IMR-90 (cell line): Measurements from ENCODE around the gene NEK6. TPM values are rescaled to one million over a fixed set of nuclear protein-coding genes. Genes with fewer than 3 reads are reported as not detected.
A peak's percentile ranks its signal among the peaks of the same experiment; 100 is the strongest.

Experiments used
- ATAC-seq: fragments of 200-7000 bp; cut with Tn5 transposase; 2 replicates; pipeline ENCODE4 v1.9.1; 2020; ENCODE audit warnings: low read depth, mild to moderate bottlenecking, moderate library complexity
- BruUV-seq: library from RNA; stranded (reverse); fragments of 400-500 nt; replicated peaks from 2 replicates; lab custom pipeline; 2021; lab: Mats Ljungman, UMichigan
- CTCF ChIA-PET: fragments of 300-600 bp; formaldehyde crosslinking; extraction: SDS; loops from one replicate; lab custom pipeline; 2021; ENCODE audit warnings: antibody characterized with exemption; lab: Yijun Ruan, JAX
- POLR2A ChIA-PET: fragments of 300-600 bp; sonication (Branson Sonifier 250); formaldehyde crosslinking; loops from one replicate; lab custom pipeline; 2022; ENCODE audit warnings: antibody characterized with exemption; ENCODE audit not compliant: unreplicated experiment; lab: Charles Lee
- DNase-seq: peaks from one replicate; pipeline ENCODE4 v3.0.0; 2013
- H2AFZ ChIP-seq: replicated peaks from 2 replicates; pipeline ENCODE3; 2013; ENCODE audit warnings: low read length, mild to moderate bottlenecking; ENCODE audit not compliant: poor library complexity
- H2AK5ac ChIP-seq: 2 replicates; pipeline ENCODE4 v1.6.1; 2013; ENCODE audit warnings: low read depth, low read length, inconsistent platforms
- H2AK9ac ChIP-seq: replicated peaks from 2 replicates; pipeline ENCODE3; 2013; ENCODE audit warnings: mild to moderate bottlenecking, low read depth, low read length, moderate library complexity; ENCODE audit not compliant: poor library complexity
- H2BK120ac ChIP-seq: 2 replicates; pipeline ENCODE4 v1.6.1; 2013; ENCODE audit warnings: low read depth, low read length, inconsistent platforms
- H2BK15ac ChIP-seq: 3 replicates; pipeline ENCODE4 v1.6.1; 2013; ENCODE audit warnings: low read depth, low read length, inconsistent platforms
- H2BK20ac ChIP-seq: 2 replicates; pipeline ENCODE4 v1.6.1; 2013; ENCODE audit warnings: low read depth, mild to moderate bottlenecking, inconsistent platforms, low read length, moderate library complexity
- H2BK5ac ChIP-seq: 2 replicates; pipeline ENCODE4 v1.6.1; 2013; ENCODE audit warnings: mild to moderate bottlenecking, low read depth, low read length, inconsistent platforms; ENCODE audit not compliant: poor library complexity, severe bottlenecking
- H3K14ac ChIP-seq: replicated peaks from 2 replicates; pipeline ENCODE4 v1.6.1; 2013; ENCODE audit warnings: low read depth, low read length, inconsistent platforms
- H3K18ac ChIP-seq: 2 replicates; pipeline ENCODE4 v1.6.1; 2013; ENCODE audit warnings: low read depth, low read length, control low read depth
- H3K23ac ChIP-seq: 2 replicates; pipeline ENCODE4 v1.6.1; 2013; ENCODE audit warnings: low read depth, low read length, inconsistent platforms
- H3K27ac ChIP-seq: 2 replicates; pipeline ENCODE4 v1.5.1; 2013; ENCODE audit warnings: mild to moderate bottlenecking, control low read depth, low read length; ENCODE audit not compliant: insufficient read depth
- H3K27me3 ChIP-seq: 2 replicates; pipeline ENCODE4 v1.6.1; 2013; ENCODE audit warnings: low read length; ENCODE audit not compliant: control insufficient read depth, insufficient read depth
- H3K36me3 ChIP-seq: 2 replicates; pipeline ENCODE4 v1.6.1; 2013; ENCODE audit warnings: low read length, mixed read lengths; ENCODE audit not compliant: control insufficient read depth, insufficient read depth
- H3K4ac ChIP-seq: 2 replicates; pipeline ENCODE4 v1.6.1; 2013; ENCODE audit warnings: low read depth, low read length, inconsistent platforms
- H3K4me1 ChIP-seq: 2 replicates; pipeline ENCODE4 v1.6.1; 2013; ENCODE audit warnings: low read length, mixed read lengths; ENCODE audit not compliant: control insufficient read depth, insufficient read depth
- H3K4me2 ChIP-seq: 2 replicates; pipeline ENCODE4 v1.6.1; 2013; ENCODE audit warnings: low read depth, mild to moderate bottlenecking, control low read depth, low read length, moderate library complexity
- H3K4me3 ChIP-seq: 2 replicates; pipeline ENCODE4 v1.5.1; 2013; ENCODE audit warnings: low read depth, mild to moderate bottlenecking, control low read depth, low read length, moderate library complexity; ENCODE audit not compliant: insufficient read depth
- H3K56ac ChIP-seq: 2 replicates; pipeline ENCODE4 v1.6.1; 2013; ENCODE audit warnings: low read length, inconsistent platforms; ENCODE audit not compliant: insufficient read depth; ENCODE audit errors: extremely low read depth
- H3K79me1 ChIP-seq, 2 experiments: 2 replicates each; pipeline ENCODE4 v1.6.1; 2013; ENCODE audit warnings: low read length in 2 of 2, inconsistent platforms in 1 of 2, low read depth in 1 of 2
- H3K9ac ChIP-seq: 2 replicates; pipeline ENCODE4 v1.6.1; 2013; ENCODE audit warnings: low read depth, low read length, control low read depth
- H3K9me1 ChIP-seq: 2 replicates; pipeline ENCODE4 v1.6.1; 2013; ENCODE audit warnings: low read length, inconsistent platforms; ENCODE audit not compliant: insufficient read depth
- H3K9me3 ChIP-seq: 2 replicates; pipeline ENCODE4 v1.6.1; 2013; ENCODE audit warnings: low read length; ENCODE audit not compliant: control insufficient read depth, insufficient read depth
- H4K20me1 ChIP-seq: 2 replicates; pipeline ENCODE4 v1.6.1; 2013; ENCODE audit warnings: low read length, inconsistent platforms; ENCODE audit not compliant: insufficient read depth
- H4K5ac ChIP-seq: 2 replicates; pipeline ENCODE4 v1.6.1; 2013; ENCODE audit warnings: mild to moderate bottlenecking, low read depth, low read length, control low read depth
- H4K8ac ChIP-seq, 2 experiments: 2 replicates each; pipeline ENCODE4 v1.6.1; 2013; ENCODE audit warnings: low read depth in 2 of 2, low read length in 2 of 2, control low read depth in 1 of 2, inconsistent platforms in 1 of 2
- H4K91ac ChIP-seq: 2 replicates; pipeline ENCODE4 v1.6.1; 2013; ENCODE audit warnings: low read depth, low read length, inconsistent platforms; ENCODE audit not compliant: insufficient read depth
- FOS ChIP-seq: fragments of 150-350 bp; IDR thresholded peaks from 2 replicates; pipeline ENCODE4 v1.6.1; 2016; ENCODE audit warnings: low read depth, low read length
- WGBS, 2 experiments: methylation state at CpG; one replicate each; pipeline versions ENCODE4 v1.1.5 to v1.1.7; 2013; ENCODE audit warnings: missing lambda C conversion rate in 2 of 2; ENCODE audit not compliant: insufficient read length in 1 of 2; ENCODE audit errors: extremely low coverage in 2 of 2; 5-methylcytosine and 5-hydroxymethylcytosine counted together
- dilution Hi-C: fragments of 300-500 bp; cut with HindIII; formaldehyde crosslinking; loops from one replicate; pipeline ENCODE4 v1.14.3; 2018; ENCODE audit warnings: low sequenced_read_pairs; ENCODE audit not compliant: unreplicated experiment
- in situ Hi-C: fragments of 300-500 bp; cut with MboI; formaldehyde crosslinking; loops from 3 replicates; pipeline ENCODE4 v1.14.3; 2019; ENCODE audit warnings: low sequenced_read_pairs, inconsistent platforms, mixed read lengths
- intact Hi-C: fragments of 100-400 bp; cut with micrococcal nuclease; formaldehyde crosslinking; loops from 2 replicates; pipeline ENCODE4 v1.10.0; 2022
- polyA plus RNA-seq, 3 experiments: library from polyadenylated mRNA; depleted of rRNA; stranded (reverse); fragments of >200 nt; gene quantifications; 2 replicates each; pipeline ENCODE4 v1.2.3, GENCODE V29; 2012; ENCODE audit warnings: low replicate concordance in 1 of 3
- total RNA-seq: library from RNA; depleted of rRNA; stranded (reverse); fragments of >200 nt; gene quantifications from 2 replicates; pipeline ENCODE4 v1.2.3, GENCODE V29; 2012

NEK6 gene
- total and polyA plus RNA-seq, 2 of the 4 experiments (the other 2 are of a cell fraction) = 79.9 to 112 TPM

- H3K36me3 ChIP-seq = 0 out of 2 replicates have a peak, but pooled peaks cover 2% of the 10 kb centered on the region
- H4K91ac ChIP-seq = no peak overlapping the region
- in situ Hi-C loops = no loop called here
- no TSS peak for BruUV-seq
- H4K20me1 ChIP-seq = peaks cover 4% of the 10 kb centered on the region; the same call in 1 of the 2 replicates
- H2BK5ac ChIP-seq = no peak overlapping the region
- H2AFZ ChIP-seq = no peak overlapping the region
- CTCF ChIA-PET = interaction anchor here (0.6 kb wide), 1 partner anchor 515 kb away, joined by 3 read pairs; no protein-coding TSS in a partner anchor
- peak overlapping the region; percentile 38 for H2BK20ac ChIP-seq
- DNase-seq = no peak
- no peak overlapping the region for H4K5ac ChIP-seq
- no peak for TF ChIP-seq FOS
- no peak overlapping the region; the same call in 1 of the 2 replicates for H3K23ac ChIP-seq
- H3K9me1 ChIP-seq = peaks cover 10% of the 10 kb centered on the region
- H4K8ac ChIP-seq = no peak overlapping the region
- intact Hi-C loops = loop anchor here (10.0 kb wide), 3 partner anchors 200 to 710 kb away; no protein-coding TSS in a partner anchor
- 100% methylated on average over 1 of the region's 3 CpGs; no CpG with 5 or more reads in 1 of the 2 experiments for WGBS, 2 experiments
- no peak overlapping the region for H2AK9ac ChIP-seq
- no peak overlapping the region for H3K18ac ChIP-seq
- H3K56ac ChIP-seq = no peak overlapping the region
- dilution Hi-C loops = no loop called here
- H2AK5ac ChIP-seq = peak overlapping the region; percentile 36; the same call in 1 of the 2 replicates
- H3K79me1 ChIP-seq = peaks cover 3 to 24% of the 10 kb centered on the region in 2 experiments; a peak in 3 of 4 replicates
- H3K4me1 ChIP-seq = peaks cover 21% of the 10 kb centered on the region
- peak overlapping the region; percentile 43; the same call in 1 of the 2 replicates for H3K4ac ChIP-seq
- no peak overlapping the region for H2BK15ac ChIP-seq
- no peak overlapping the region for H3K27ac ChIP-seq
- POLR2A ChIA-PET = no interaction called here
- no peak overlapping the region for H3K9ac ChIP-seq
- no peak overlapping the region for H3K4me3 ChIP-seq
- H3K27me3 ChIP-seq = no peaks in the 10 kb centered on the region
- H3K9me3 ChIP-seq = no peaks in the 10 kb centered on the region
- peak overlapping the region; percentile 45 for H2BK120ac ChIP-seq
- H3K4me2 ChIP-seq = no peak overlapping the region
- H3K14ac ChIP-seq = no peak overlapping the region
- ATAC-seq = no peak
These were observed 2.5 kb upstream of the NEK6 start for GRCh38 chr9:124255222-124255621.
